WTC11 (cell line): ENCODE measurements around the gene EGF.

Source experiments
- ATF1 ChIP-seq: sonication (generic); formaldehyde crosslinking; IDR thresholded peaks from 2 replicates; pipeline ENCODE4 v1.8.1; 2023; ENCODE audit warnings: mild to moderate bottlenecking, moderate library complexity, missing genetic modification reagents
- CBFB ChIP-seq: sonication (generic); formaldehyde crosslinking; IDR thresholded peaks from 2 replicates; pipeline ENCODE4 v1.8.1; 2022; ENCODE audit warnings: mild to moderate bottlenecking, low read depth, missing genetic modification reagents
- CTCF ChIP-seq: fragments of 200-600 bp; IDR thresholded peaks from 2 replicates; pipeline ENCODE4 v1.8.0; 2022; ENCODE audit warnings: antibody characterized with exemption
- E2F4 ChIP-seq: sonication (generic); formaldehyde crosslinking; IDR thresholded peaks from 2 replicates; pipeline ENCODE4 v1.8.1; 2022; ENCODE audit warnings: low read depth, mild to moderate bottlenecking, moderate library complexity, missing genetic modification reagents, borderline replicate concordance
- ESRRA ChIP-seq: sonication (generic); formaldehyde crosslinking; IDR thresholded peaks from 2 replicates; pipeline ENCODE4 v1.8.1; 2022; ENCODE audit warnings: mild to moderate bottlenecking, missing genetic modification reagents, borderline replicate concordance
- IRF2 ChIP-seq: sonication (generic); formaldehyde crosslinking; IDR thresholded peaks from 2 replicates; pipeline ENCODE4 v1.8.0; 2022; ENCODE audit warnings: low read depth, missing genetic modification reagents, borderline replicate concordance
- JUN ChIP-seq: sonication (generic); formaldehyde crosslinking; IDR thresholded peaks from 2 replicates; pipeline ENCODE4 v1.8.0; 2023; ENCODE audit warnings: mild to moderate bottlenecking, missing genetic modification reagents
- MAX ChIP-seq: sonication (generic); formaldehyde crosslinking; IDR thresholded peaks from 2 replicates; pipeline ENCODE4 v1.8.0; 2022; ENCODE audit warnings: mild to moderate bottlenecking, missing genetic modification reagents
- NR2C2 ChIP-seq: sonication (generic); formaldehyde crosslinking; IDR thresholded peaks from 2 replicates; pipeline ENCODE4 v1.8.0; 2022; ENCODE audit warnings: mild to moderate bottlenecking, missing genetic modification reagents
- SMAD3 ChIP-seq: sonication (generic); formaldehyde crosslinking; IDR thresholded peaks from 2 replicates; pipeline ENCODE4 v1.8.0; 2022; ENCODE audit warnings: missing genetic modification reagents, mild to moderate bottlenecking, borderline replicate concordance
- SP1 ChIP-seq: sonication (generic); formaldehyde crosslinking; conservative IDR thresholded peaks from 2 replicates; pipeline ENCODE4 v1.8.1; 2022; ENCODE audit warnings: missing genetic modification reagents
- ZNF317 ChIP-seq: sonication (generic); formaldehyde crosslinking; IDR thresholded peaks from 2 replicates; pipeline ENCODE4 v1.8.1; 2023; ENCODE audit warnings: low read depth, mild to moderate bottlenecking, moderate library complexity, missing genetic modification reagents, borderline replicate concordance
- ZNF423 ChIP-seq: fragments of 250-450 bp; sonication (Bioruptor Pico); IDR thresholded peaks from 2 replicates; pipeline ENCODE4 v2.1.2; 2022; ENCODE audit warnings: mild to moderate bottlenecking, moderate library complexity

GRCh38 chr4:109931318-109931717, 18.6 kb downstream of the EGF start:
- TF ChIP-seq ZNF317 (no peak), E2F4 (no peak), ESRRA (CRISPR knock-in tag) (no peak), SMAD3 (no peak), CBFB (CRISPR knock-in tag) (no peak), NR2C2 (CRISPR knock-in tag) (no peak), MAX (CRISPR knock-in tag) (no peak), SP1 (CRISPR knock-in tag) (no peak), ZNF423 (CRISPR knock-in tag) (no peak), CTCF (no peak), JUN (CRISPR knock-in tag) (no peak), ATF1 (CRISPR knock-in tag) (no peak), IRF2 (CRISPR knock-in tag) (no peak)
